Lung (tissue), 16 donors: ENCODE data around the gene COA4. TPM values are rescaled to one million over a fixed set of nuclear protein-coding genes. Genes with fewer than 3 reads are reported as not detected.
A peak's percentile ranks its signal among the peaks of the same experiment; 100 is the strongest.

Source experiments
- ATAC-seq: fragments of 200-7000 bp; cut with Tn5 transposase; one replicate; pipeline ENCODE4 v1.9.1; 2020; ENCODE audit warnings: moderate number of reproducible peaks; ENCODE audit not compliant: insufficient read depth, low FRiP score
- DNase-seq, 3 donors: peaks; one replicate each; pipeline ENCODE4 v3.0.0-alpha.2; 2013 to 2017
- H3K27ac ChIP-seq, 2 donors: one replicate each; pipeline ENCODE4 v1.5.1; 2013; ENCODE audit warnings: mild to moderate bottlenecking in 2 of 2, moderate library complexity in 2 of 2, control low read depth in 1 of 2, inconsistent platforms in 1 of 2, low read depth in 1 of 2, low read length in 1 of 2
- H3K27me3 ChIP-seq, 3 donors: one replicate each; pipeline ENCODE4 v1.5.1; 2013; ENCODE audit warnings: low read length in 2 of 3; ENCODE audit not compliant: control insufficient read depth in 3 of 3, insufficient read depth in 3 of 3
- H3K36me3 ChIP-seq, 4 donors: one replicate each; pipeline ENCODE4 v1.5.1; 2013; ENCODE audit warnings: low read length in 4 of 4, mild to moderate bottlenecking in 1 of 4, moderate library complexity in 1 of 4; ENCODE audit not compliant: control insufficient read depth in 4 of 4, insufficient read depth in 4 of 4
- H3K4me1 ChIP-seq, 5 donors: one replicate each; pipeline ENCODE4 v1.5.1; 2013; ENCODE audit warnings: low read length in 5 of 5, mild to moderate bottlenecking in 2 of 5, moderate library complexity in 1 of 5; ENCODE audit not compliant: control insufficient read depth in 5 of 5, insufficient read depth in 5 of 5
- H3K4me3 ChIP-seq: one replicate; pipeline ENCODE4 v1.5.1; 2013; ENCODE audit warnings: mild to moderate bottlenecking, control low read depth, moderate library complexity
- H3K9ac ChIP-seq, 2 donors: one replicate each; pipeline ENCODE4 v1.5.1; 2013; ENCODE audit warnings: low read length in 2 of 2, control low read depth in 1 of 2; ENCODE audit not compliant: insufficient read depth in 1 of 2
- H3K9me3 ChIP-seq, 4 donors: one replicate each; pipeline ENCODE4 v1.5.1; 2013; ENCODE audit warnings: low read length in 3 of 4, mild to moderate bottlenecking in 1 of 4, moderate library complexity in 1 of 4; ENCODE audit not compliant: control insufficient read depth in 4 of 4, insufficient read depth in 3 of 4
- WGBS, 2 donors: extraction: QIAGEN DNeasy Blood & Tissue Kit; methylation state at CpG; one replicate each; pipeline ENCODE4 v1.1.7; 2013; 5-methylcytosine and 5-hydroxymethylcytosine counted together
- long read RNA-seq, 5 donors: transcript quantifications; one replicate each; lab custom pipeline, GENCODE V29; 2026
- polyA plus RNA-seq, 2 donors: library from polyadenylated mRNA; stranded (reverse); fragments of 200-250 nt; gene quantifications; one replicate each; pipeline ENCODE4 v1.2.1, GENCODE V29; 2013
- total RNA-seq, 2 donors: library from RNA; depleted of rRNA in 1 of 2; stranded (reverse); fragments of >200 nt in 1 of 2; gene quantifications; one replicate each; pipeline ENCODE4 v1.2.1, GENCODE V29; 2014 to 2021
- TF ChIP-seq, protein P1 (sequence below): IDR thresholded peaks from 2 replicates; pipeline ENCODE4 v1.5.1; 2012; ENCODE audit warnings: mild to moderate bottlenecking; ENCODE audit errors: control extremely low read depth, extremely low read depth
- donor health status: control.
- donor health status: control.
- donor health status: Bipolar disorder and iron deficiency.
- donor health status: healthy.
- donor health status: DM: yes; HTN: yes; CAD: no.

COA4 gene
- total RNA-seq (10 to 100 TPM; 40.0 to 65.4 TPM), polyA plus RNA-seq (100 to 1,000 TPM in 1 of 2 donors, 10 to 100 TPM in 1; 75.0 to 105 TPM)
- long read RNA-seq, donor 1, transcript COA4-201 (2 exons, 960 nt): major isoform, 27 of 36 reads
- long read RNA-seq, donor 1, partial matches to known transcripts: 9 of 36 reads
- long read RNA-seq, donor 1, other reads (novel, unspliced or antisense): 0 of 36 reads
- long read RNA-seq, donor 2, transcript COA4-201 (2 exons, 960 nt): major isoform, 12 of 13 reads
- long read RNA-seq, donor 2, partial matches to known transcripts: 0 of 13 reads
- long read RNA-seq, donor 2, other reads (novel, unspliced or antisense): 0 of 13 reads
- long read RNA-seq, donor 3, transcript COA4-201 (2 exons, 960 nt): major isoform, 15 of 22 reads
- long read RNA-seq, donor 3, partial matches to known transcripts: 6 of 22 reads
- long read RNA-seq, donor 3, other reads (novel, unspliced or antisense): 0 of 22 reads
- long read RNA-seq, donor 4, transcript COA4-201 (2 exons, 960 nt): major isoform, 10 of 11 reads
- long read RNA-seq, donor 4, partial matches to known transcripts: 0 of 11 reads
- long read RNA-seq, donor 4, other reads (novel, unspliced or antisense): 0 of 11 reads
- long read RNA-seq, donor 5, transcript COA4-201 (2 exons, 960 nt): major isoform, 37 of 51 reads
- long read RNA-seq, donor 5, partial matches to known transcripts: 0 of 51 reads
- long read RNA-seq, donor 5, other reads (novel, unspliced or antisense): 13 of 51 reads

GRCh38 chr11:73876424-73877310, at the start of gene COA4, which contains the start of gene PAAF1:
TSS of gene COA4 (minus strand) at chr11:73876846. CDS start at chr11:73873378, 3,468 bp downstream.
TSS of gene PAAF1 (plus strand) at chr11:73876999. CDS start at chr11:73877022, 23 bp downstream.
- Histone ChIP-seq H3K9ac (peak within 1 kb of the TSS; percentile 89 to 100), H3K36me3 (peaks cover 9 to 21% (median 14%) of the 10 kb centered on the region in 4 donors), H3K27ac (peak within 1 kb of the TSS; percentile 64 to 93), H3K4me1 (peaks cover 5 to 24% (median 9%) of the 10 kb centered on the region in 5 donors), H3K9me3 (peaks cover 0 to 2% (median 0%) of the 10 kb centered on the region in 4 donors), H3K4me3 (peak within 1 kb of the TSS; percentile 91), H3K27me3 (no peaks in the 10 kb centered on the region)
- TF ChIP-seq, protein P1, sequence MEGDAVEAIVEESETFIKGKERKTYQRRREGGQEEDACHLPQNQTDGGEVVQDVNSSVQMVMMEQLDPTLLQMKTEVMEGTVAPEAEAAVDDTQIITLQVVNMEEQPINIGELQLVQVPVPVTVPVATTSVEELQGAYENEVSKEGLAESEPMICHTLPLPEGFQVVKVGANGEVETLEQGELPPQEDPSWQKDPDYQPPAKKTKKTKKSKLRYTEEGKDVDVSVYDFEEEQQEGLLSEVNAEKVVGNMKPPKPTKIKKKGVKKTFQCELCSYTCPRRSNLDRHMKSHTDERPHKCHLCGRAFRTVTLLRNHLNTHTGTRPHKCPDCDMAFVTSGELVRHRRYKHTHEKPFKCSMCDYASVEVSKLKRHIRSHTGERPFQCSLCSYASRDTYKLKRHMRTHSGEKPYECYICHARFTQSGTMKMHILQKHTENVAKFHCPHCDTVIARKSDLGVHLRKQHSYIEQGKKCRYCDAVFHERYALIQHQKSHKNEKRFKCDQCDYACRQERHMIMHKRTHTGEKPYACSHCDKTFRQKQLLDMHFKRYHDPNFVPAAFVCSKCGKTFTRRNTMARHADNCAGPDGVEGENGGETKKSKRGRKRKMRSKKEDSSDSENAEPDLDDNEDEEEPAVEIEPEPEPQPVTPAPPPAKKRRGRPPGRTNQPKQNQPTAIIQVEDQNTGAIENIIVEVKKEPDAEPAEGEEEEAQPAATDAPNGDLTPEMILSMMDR: no peak
- ATAC-seq: peak; percentile 97
- DNase-seq: peak; percentile 95 to 99 (median 98)
- WGBS, 2 donors: 1% methylated on average over 57 of the region's 57 CpGs

GRCh38 chr11:73921180-73921579, 44.5 kb upstream of the COA4 start:
- 96 to 98% methylated on average over 4 of the region's 4 CpGs for WGBS, 2 donors
- Histone ChIP-seq H3K9me3 (no peaks in the 10 kb centered on the region), H3K36me3 (peaks cover 15 to 23% (median 19%) of the 10 kb centered on the region in 4 donors), H3K27me3 (no peaks in the 10 kb centered on the region), H3K27ac (no peak overlapping the region), H3K4me3 (no peak overlapping the region), H3K4me1 (no peaks in the 10 kb centered on the region), H3K9ac (no peak overlapping the region)
- no peak for DNase-seq
- no peak for ATAC-seq
- TF ChIP-seq, protein P1: no peak

DNA sequence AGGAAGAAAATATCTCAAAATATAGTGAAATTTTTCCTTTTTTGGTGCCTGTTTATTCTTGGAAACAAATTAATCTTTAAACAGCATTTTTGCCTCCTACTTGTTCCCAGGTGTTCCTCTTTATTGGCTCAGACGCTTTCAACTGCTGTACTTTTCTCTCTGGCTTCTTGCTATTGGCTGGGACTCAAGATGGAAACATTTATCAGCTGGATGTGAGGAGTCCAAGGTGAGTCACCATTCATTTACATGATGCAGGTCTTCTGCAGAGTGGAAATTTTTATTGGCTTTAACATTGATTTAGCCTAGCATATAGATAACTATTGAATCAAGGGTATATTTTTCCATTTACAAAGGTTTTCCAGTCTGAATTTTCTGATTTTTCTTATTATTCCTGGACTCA, 39.8 kb upstream of the COA4 start:
- Histone ChIP-seq H3K27ac (no peak overlapping the region), H3K27me3 (no peaks in the 10 kb centered on the region), H3K4me3 (no peak overlapping the region), H3K36me3 (peaks cover 22 to 38% (median 31%) of the 10 kb centered on the region in 4 donors), H3K4me1 (no peaks in the 10 kb centered on the region), H3K9me3 (no peaks in the 10 kb centered on the region), H3K9ac (no peak overlapping the region)
- WGBS, 2 donors: 59 to 89% methylated on average over 1 of the region's 1 CpG
- no peak for ATAC-seq
- TF ChIP-seq, protein P1: no peak
- no peak for DNase-seq
